HEK293T (cell line): ENCODE measurements around the gene ASCC1.

Source experiments
- FOXA1 ChIP-seq: fragments of 450-650 bp; IDR thresholded peaks from 2 replicates; pipeline ENCODE4 v1.6.1; 2016; ENCODE audit warnings: mild to moderate bottlenecking
- FOXK2 ChIP-seq: fragments of 450-650 bp; IDR thresholded peaks from 2 replicates; pipeline ENCODE4 v1.6.1; 2016; ENCODE audit warnings: mild to moderate bottlenecking
- LEF1 ChIP-seq: fragments of 450-650 bp; IDR thresholded peaks from 2 replicates; pipeline ENCODE4 v1.6.1; 2017; ENCODE audit warnings: mild to moderate bottlenecking, borderline replicate concordance
- NFRKB ChIP-seq: fragments of 450-650 bp; IDR thresholded peaks from 2 replicates; pipeline ENCODE4 v1.6.1; 2016; ENCODE audit warnings: mild to moderate bottlenecking, moderate library complexity
- SP1 ChIP-seq: fragments of 450-650 bp; IDR thresholded peaks from 2 replicates; pipeline ENCODE4 v1.6.1; 2017
- ZNF384 ChIP-seq: fragments of 450-650 bp; IDR thresholded peaks from 2 replicates; pipeline ENCODE4 v1.6.1; 2016
- TF ChIP-seq, protein P1 (sequence below): fragments of 450-650 bp; IDR thresholded peaks from 2 replicates; pipeline ENCODE4 v1.6.1; 2016

GRCh38 chr10:72058347-72058898, 157.7 kb downstream of the ASCC1 start:
- TF ChIP-seq NFRKB (no peak), ZNF384 (no peak), FOXK2 (no peak), LEF1 (no peak), SP1 (no peak), FOXA1 (no peak)
- TF ChIP-seq, protein P1, sequence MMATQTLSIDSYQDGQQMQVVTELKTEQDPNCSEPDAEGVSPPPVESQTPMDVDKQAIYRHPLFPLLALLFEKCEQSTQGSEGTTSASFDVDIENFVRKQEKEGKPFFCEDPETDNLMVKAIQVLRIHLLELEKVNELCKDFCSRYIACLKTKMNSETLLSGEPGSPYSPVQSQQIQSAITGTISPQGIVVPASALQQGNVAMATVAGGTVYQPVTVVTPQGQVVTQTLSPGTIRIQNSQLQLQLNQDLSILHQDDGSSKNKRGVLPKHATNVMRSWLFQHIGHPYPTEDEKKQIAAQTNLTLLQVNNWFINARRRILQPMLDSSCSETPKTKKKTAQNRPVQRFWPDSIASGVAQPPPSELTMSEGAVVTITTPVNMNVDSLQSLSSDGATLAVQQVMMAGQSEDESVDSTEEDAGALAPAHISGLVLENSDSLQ: no peak
